Activated naive CD8-positive, alpha-beta T cell treated with anti-CD3 and anti-CD28 coated beads for 36 hours (primary cell): ENCODE data around the gene MED12. TPM values are rescaled to one million over a fixed set of nuclear protein-coding genes. Genes with fewer than 3 reads are reported as not detected.
A peak's percentile ranks its signal among the peaks of the same experiment; 100 is the strongest.

Source experiments
- DNase-seq: peaks from one replicate; pipeline ENCODE4 v3.0.0; 2021
- H3K27ac Mint-ChIP-seq: one replicate; pipeline ENCODE4 v1.8.0; 2022; ENCODE audit warnings: mild to moderate bottlenecking, moderate library complexity, mixed read lengths
- H3K27me3 Mint-ChIP-seq: one replicate; pipeline ENCODE4 v1.8.0; 2022; ENCODE audit warnings: mild to moderate bottlenecking, mixed read lengths
- H3K36me3 Mint-ChIP-seq: one replicate; pipeline ENCODE4 v1.8.0; 2021; ENCODE audit warnings: mild to moderate bottlenecking, mixed read lengths
- H3K4me1 Mint-ChIP-seq: one replicate; pipeline ENCODE4 v1.8.0; 2021; ENCODE audit warnings: mixed read lengths
- H3K4me3 Mint-ChIP-seq: one replicate; pipeline ENCODE4 v1.8.0; 2022; ENCODE audit warnings: mild to moderate bottlenecking, moderate library complexity, mixed read lengths
- H3K9me3 Mint-ChIP-seq: one replicate; pipeline ENCODE4 v1.8.0; 2022; ENCODE audit warnings: mixed read lengths
- total RNA-seq, 2 experiments: library from RNA; stranded (reverse); gene quantifications; one replicate each; pipeline ENCODE4 v1.2.3, GENCODE V29; 2021

The MED12 gene
- total RNA-seq, 2 experiments from 2014 or later, result 43.4 to 46.4 TPM

DNA sequence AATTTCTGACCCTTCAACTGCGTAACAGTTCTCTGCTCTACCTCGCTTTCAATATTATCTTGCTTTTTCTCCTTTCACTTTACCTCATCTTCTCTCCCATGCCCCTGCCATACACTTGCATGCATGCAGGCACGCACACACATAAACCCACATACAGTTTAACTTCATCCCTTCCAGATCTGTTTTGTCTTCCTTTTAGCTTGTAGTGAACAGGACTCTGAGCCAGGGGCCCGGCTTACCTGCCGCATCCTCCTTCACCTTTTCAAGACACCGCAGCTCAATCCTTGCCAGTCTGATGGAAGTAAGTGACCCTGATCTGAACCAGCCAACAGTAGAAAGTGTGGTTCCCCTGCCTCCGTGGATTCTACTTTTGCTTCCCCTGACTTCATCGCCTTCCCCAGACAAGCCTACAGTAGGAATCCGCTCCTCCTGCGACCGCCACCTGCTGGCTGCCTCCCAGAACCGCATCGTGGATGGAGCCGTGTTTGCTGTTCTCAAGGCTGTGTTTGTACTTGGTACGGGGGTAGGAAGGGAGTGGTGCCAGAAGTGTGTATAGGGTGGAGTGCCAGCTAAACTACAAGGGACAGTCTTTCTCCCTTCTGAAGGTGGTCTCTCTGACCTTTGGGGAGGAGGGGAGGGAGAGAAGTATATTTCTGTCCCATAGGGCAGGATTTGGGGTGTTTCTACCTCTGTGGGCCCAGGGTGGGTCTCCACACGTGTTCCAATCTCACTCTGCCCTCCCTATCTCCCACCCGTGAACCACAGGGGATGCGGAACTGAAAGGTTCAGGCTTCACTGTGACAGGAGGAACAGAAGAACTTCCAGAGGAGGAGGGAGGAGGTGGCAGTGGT lies 10.7 kb downstream of the MED12 start:
- peak overlapping the region; percentile 87 for H3K27ac Mint-ChIP-seq
- no peaks in the 10 kb centered on the region for H3K9me3 Mint-ChIP-seq
- DNase-seq, result peak; percentile 64
- peaks cover 12% of the 10 kb centered on the region for H3K4me1 Mint-ChIP-seq
- peak overlapping the region; percentile 72 for H3K4me3 Mint-ChIP-seq
- no peaks in the 10 kb centered on the region for H3K27me3 Mint-ChIP-seq
- peaks cover 21% of the 10 kb centered on the region for H3K36me3 Mint-ChIP-seq

DNA sequence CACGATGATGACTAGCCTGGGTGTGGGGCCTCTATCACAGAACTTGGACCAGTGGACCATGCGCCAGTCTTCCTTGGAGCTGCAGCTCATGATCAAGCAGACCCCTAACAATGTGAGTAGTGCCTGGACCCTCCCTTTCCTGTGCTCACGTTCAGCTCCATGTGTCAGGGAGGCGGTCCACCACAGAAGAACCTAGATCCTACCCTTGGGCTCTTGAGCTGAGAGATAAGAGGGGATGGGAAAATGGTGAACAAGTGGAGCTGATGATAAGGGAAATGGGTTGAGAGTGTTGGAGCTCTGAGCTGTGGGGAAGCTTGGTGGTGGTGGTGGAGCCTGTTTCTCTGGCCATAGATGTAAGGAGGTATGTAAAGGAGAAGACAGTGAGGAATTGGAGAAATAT lies 13.1 kb downstream of the MED12 start:
- no peaks in the 10 kb centered on the region for H3K9me3 Mint-ChIP-seq
- DNase-seq, result no peak
- no peaks in the 10 kb centered on the region for H3K27me3 Mint-ChIP-seq
- H3K27ac Mint-ChIP-seq, result no peak overlapping the region
- H3K4me3 Mint-ChIP-seq, result no peak overlapping the region
- H3K4me1 Mint-ChIP-seq, result peaks cover 12% of the 10 kb centered on the region
- peaks cover 22% of the 10 kb centered on the region for H3K36me3 Mint-ChIP-seq

DNA sequence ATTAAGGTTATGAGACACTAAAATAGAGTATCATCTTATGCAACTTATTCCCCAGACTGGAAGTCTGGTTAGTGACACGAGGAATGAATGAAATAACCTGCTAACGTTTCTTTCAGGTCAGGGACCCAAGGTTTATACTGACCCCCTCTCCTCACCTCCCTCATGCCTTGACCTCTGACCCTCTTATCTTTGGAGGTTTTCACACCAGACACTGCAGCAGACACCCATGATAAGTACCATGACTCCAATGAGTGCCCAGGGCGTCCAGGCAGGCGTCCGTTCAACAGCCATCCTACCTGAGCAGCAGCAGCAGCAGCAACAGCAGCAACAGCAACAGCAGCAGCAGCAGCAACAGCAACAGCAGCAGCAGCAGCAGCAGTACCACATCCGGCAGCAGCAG lies 22.0 kb downstream of the MED12 start:
- Mint-ChIP-seq H3K4me3 (no peak overlapping the region), H3K4me1 (peaks cover 8% of the 10 kb centered on the region), H3K36me3 (peaks cover 14% of the 10 kb centered on the region), H3K27ac (no peak overlapping the region), H3K27me3 (no peaks in the 10 kb centered on the region), H3K9me3 (no peaks in the 10 kb centered on the region)
- DNase-seq, result no peak

DNA sequence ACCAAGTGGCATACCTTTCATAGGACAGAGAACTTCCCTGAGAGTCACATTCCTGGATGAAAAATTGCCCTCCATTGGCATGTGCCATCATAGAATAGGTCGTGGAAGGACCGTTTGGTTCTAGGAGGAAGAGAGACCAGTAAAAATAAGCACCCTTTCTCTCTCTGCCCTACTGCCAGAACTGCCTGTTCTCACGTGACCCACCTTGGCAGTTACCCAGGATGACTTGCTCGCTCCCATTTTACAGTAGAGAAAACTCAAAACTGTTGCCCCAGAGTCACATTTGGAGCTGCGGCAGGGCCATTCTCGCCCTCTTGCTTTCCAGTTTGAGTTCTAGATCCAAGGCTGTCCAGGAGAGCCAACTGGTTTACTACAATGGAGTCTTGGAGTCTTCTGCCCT lies 25.1 kb downstream of the MED12 start:
- no peak for DNase-seq
- H3K9me3 Mint-ChIP-seq, result no peaks in the 10 kb centered on the region
- H3K36me3 Mint-ChIP-seq, result peaks cover 9% of the 10 kb centered on the region
- no peak overlapping the region for H3K27ac Mint-ChIP-seq
- no peak overlapping the region for H3K4me3 Mint-ChIP-seq
- no peaks in the 10 kb centered on the region for H3K27me3 Mint-ChIP-seq
- peaks cover 12% of the 10 kb centered on the region for H3K4me1 Mint-ChIP-seq

DNA sequence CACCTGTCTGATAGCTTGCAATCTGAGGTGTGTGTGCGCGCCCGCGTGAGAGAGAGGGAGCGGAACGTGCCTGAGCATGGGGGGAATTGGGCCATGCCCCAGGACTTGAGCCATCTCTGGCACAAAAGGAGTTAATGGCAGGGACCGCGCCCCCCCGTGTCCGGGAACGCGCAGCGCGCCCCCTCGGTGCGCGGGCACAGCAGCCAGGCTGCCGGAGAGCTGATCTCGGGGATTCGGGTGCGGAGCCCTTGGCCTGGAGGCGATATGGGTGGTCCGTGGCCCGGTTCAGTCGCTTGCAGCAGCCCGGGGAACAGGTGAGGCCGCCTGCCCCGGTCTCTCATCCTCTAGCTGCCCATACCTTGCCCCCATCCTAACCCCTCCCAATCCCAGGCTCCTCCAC lies 26.3 kb downstream of the MED12 start, which contains the start of gene NLGN3:
Gene NLGN3 (plus strand): TSS at position 191 of the 400 bp plus-strand sequence. CDS start 2,909 bp downstream, outside the sequence.
- Mint-ChIP-seq H3K4me3 (no peak within 1 kb of the TSS), H3K27ac (peak within 1 kb of the TSS; percentile 51), H3K36me3 (peaks cover 2% of the 10 kb centered on the region), H3K4me1 (peaks cover 9% of the 10 kb centered on the region), H3K9me3 (no peaks in the 10 kb centered on the region), H3K27me3 (no peaks in the 10 kb centered on the region)
- no peak for DNase-seq

DNA sequence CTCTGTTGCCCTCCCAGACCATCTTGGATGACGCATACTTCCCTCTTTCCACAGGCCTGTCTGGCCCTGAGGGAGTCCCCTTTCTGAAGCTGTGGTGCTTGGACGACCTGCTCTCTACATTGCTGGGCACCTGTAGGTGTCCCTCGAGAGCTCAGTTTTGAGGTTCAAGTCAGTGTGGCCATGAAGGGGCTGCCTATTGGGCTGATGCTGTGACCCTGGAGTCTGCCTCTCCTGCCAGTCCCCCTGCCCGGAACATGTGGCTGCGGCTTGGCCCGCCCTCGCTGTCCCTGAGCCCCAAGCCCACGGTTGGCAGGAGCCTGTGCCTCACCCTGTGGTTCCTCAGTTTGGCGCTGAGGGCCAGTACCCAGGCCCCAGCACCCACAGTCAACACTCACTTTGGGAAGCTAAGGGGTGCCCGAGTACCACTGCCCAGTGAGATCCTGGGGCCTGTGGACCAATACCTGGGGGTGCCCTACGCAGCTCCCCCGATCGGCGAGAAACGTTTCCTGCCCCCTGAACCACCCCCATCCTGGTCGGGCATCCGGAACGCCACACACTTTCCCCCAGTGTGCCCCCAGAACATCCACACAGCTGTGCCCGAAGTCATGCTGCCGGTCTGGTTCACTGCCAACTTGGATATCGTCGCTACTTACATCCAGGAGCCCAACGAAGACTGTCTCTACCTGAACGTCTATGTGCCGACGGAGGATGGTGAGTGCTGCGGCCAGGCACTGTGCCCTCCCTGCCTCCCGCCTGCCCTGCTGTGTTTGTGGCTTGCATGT lies 29.3 kb downstream of the MED12 start:
- DNase-seq, result no peak
- Mint-ChIP-seq H3K27me3 (no peaks in the 10 kb centered on the region), H3K4me1 (peaks cover 9% of the 10 kb centered on the region), H3K4me3 (no peak overlapping the region), H3K36me3 (peaks cover 2% of the 10 kb centered on the region), H3K9me3 (no peaks in the 10 kb centered on the region), H3K27ac (no peak overlapping the region)

DNA sequence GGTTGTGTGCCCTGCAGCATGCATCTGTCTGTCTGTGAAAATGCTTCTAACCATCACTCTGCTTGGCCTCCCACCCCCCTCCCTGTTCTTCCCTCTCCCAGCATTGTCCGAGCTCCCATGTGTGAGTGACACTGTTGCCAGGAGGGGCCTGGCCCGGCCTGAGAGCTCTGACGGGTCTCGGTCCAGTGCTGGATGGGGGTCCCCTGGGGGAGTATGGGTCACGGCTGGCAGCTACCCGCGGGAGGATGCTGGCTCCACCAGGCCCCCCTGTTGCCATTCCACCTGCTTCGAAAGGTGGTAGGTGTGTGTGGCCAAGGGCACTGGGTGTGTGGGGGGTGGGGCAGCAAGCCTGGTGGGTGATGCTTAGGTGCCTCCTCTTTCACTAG lies 29.9 kb downstream of the MED12 start:
- no peaks in the 10 kb centered on the region for H3K27me3 Mint-ChIP-seq
- no peaks in the 10 kb centered on the region for H3K36me3 Mint-ChIP-seq
- peaks cover 9% of the 10 kb centered on the region for H3K4me1 Mint-ChIP-seq
- H3K9me3 Mint-ChIP-seq, result no peaks in the 10 kb centered on the region
- DNase-seq, result no peak
- H3K27ac Mint-ChIP-seq, result no peak overlapping the region
- no peak overlapping the region for H3K4me3 Mint-ChIP-seq

DNA sequence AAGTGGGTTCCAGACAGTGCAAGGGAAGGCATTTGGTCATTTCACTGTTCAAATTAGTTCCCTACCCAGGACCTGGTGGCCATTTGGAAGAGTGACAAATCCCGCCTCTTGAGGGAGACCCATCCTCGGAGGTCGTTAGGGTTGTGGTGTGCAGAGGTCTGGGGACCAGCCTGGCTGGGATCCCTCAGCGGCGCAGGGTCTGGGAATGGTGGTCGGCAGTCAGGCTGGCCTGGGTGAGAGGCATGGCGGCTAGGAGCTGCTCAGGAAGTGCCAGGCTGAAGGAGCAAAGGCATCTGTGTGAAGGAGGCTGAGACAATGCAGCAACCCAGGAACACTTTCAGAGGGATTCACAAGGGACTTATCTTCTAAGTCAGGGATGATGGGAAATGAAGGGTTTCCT lies 33.0 kb downstream of the MED12 start:
- Mint-ChIP-seq H3K4me3 (no peak overlapping the region), H3K9me3 (no peaks in the 10 kb centered on the region), H3K36me3 (no peaks in the 10 kb centered on the region), H3K27ac (no peak overlapping the region), H3K27me3 (no peaks in the 10 kb centered on the region), H3K4me1 (peaks cover 2% of the 10 kb centered on the region)
- no peak for DNase-seq

DNA sequence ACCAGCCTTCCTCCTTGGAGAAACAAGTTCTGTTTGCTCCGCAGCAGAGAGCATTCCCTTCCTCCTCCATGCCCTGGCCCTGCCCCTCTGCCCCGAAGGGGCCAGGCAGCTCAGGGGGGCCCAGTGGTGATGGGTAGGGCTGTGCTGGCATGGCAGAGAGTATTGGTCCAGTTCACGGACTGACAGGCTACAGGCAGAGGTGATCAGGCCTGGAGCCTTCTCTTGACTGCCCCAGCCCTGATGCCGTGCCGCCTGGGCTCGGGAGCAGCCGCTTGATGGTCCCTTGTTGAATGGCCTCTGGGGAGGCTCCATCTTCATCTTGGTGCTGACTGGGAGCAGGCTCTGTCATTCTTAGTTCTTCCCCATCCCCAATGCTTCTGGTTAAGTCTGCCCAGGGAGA lies 35.8 kb downstream of the MED12 start:
- Mint-ChIP-seq H3K4me3 (no peak overlapping the region), H3K27ac (no peak overlapping the region), H3K4me1 (peaks cover 3% of the 10 kb centered on the region)

DNA sequence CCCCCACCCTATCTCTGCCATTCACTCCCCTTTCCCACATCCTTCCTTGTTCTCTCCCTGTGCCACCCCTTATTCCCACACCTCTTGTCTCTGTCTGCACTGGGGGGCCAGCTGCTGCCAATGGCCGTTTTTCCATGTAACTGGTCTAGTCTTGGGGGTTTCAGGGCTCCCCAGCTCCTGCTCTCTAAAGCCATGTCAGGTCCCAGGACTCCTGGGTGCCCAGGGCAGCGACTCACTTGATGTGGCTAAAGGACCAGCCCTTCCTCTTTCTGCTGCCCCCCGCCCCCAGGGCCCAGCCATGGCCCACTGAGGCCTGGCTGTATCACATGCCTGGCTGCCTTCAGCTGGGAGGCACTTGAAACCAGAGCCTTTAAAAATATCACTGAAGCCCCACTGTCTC lies 36.2 kb downstream of the MED12 start:
- H3K27ac Mint-ChIP-seq, result no peak overlapping the region

More for the DNA sequence above, 35.8 kb downstream of the MED12 start:
- Mint-ChIP-seq H3K27me3 (no peaks in the 10 kb centered on the region), H3K36me3 (no peaks in the 10 kb centered on the region), H3K9me3 (no peaks in the 10 kb centered on the region)
- DNase-seq, result no peak

DNA sequence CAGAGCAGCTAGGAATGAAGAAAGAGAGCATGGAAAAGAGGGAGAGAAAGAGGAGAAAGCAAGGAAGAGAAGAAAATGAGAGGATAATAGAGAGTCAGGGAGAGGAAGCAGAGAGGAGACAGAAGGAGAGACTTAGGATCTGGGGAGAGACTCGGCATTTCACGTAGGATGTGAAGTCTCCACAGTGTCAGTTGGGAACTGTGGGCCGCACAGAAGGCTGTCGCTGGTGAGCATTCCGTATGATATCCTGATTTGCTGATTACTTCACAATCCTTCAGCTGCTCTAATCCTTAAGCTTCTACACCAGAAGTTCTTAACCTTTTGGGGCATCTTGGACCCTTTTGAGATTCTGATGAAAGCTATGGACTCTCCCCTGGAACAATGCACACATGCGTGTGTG lies 40.2 kb downstream of the MED12 start:
- H3K36me3 Mint-ChIP-seq, result peaks cover 2% of the 10 kb centered on the region
- H3K4me1 Mint-ChIP-seq, result peaks cover 6% of the 10 kb centered on the region
- H3K27ac Mint-ChIP-seq, result no peak overlapping the region
- H3K27me3 Mint-ChIP-seq, result no peaks in the 10 kb centered on the region
- no peak overlapping the region for H3K4me3 Mint-ChIP-seq
- H3K9me3 Mint-ChIP-seq, result no peaks in the 10 kb centered on the region
- no peak for DNase-seq

More for the DNA sequence above, 36.2 kb downstream of the MED12 start:
- Mint-ChIP-seq H3K9me3 (no peaks in the 10 kb centered on the region), H3K4me3 (no peak overlapping the region), H3K4me1 (peaks cover 6% of the 10 kb centered on the region), H3K36me3 (no peaks in the 10 kb centered on the region), H3K27me3 (no peaks in the 10 kb centered on the region)
- no peak for DNase-seq

DNA sequence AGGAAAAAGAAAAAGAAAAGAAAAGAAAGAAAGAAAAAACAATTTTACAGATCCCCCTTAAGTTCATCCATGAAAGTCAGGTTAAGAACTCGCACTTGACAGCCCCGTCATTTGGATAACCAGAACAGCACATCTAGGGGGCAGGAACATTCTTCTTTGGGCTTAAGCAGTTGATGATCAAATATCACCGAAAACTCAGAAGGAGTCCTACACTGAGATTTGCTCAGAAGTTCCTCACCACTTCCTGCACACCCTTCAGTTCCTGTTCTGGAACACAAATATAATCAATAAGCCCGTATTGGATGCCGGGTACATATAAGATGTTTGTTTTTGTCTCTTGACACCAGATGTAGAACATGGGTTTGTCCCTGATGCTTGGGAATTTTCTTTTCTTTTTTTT lies 40.9 kb downstream of the MED12 start:
- DNase-seq, result no peak
- H3K4me3 Mint-ChIP-seq, result no peak overlapping the region
- H3K27ac Mint-ChIP-seq, result no peak overlapping the region
- H3K4me1 Mint-ChIP-seq, result peaks cover 6% of the 10 kb centered on the region
- H3K27me3 Mint-ChIP-seq, result no peaks in the 10 kb centered on the region
- no peaks in the 10 kb centered on the region for H3K9me3 Mint-ChIP-seq
- H3K36me3 Mint-ChIP-seq, result peaks cover 2% of the 10 kb centered on the region

DNA sequence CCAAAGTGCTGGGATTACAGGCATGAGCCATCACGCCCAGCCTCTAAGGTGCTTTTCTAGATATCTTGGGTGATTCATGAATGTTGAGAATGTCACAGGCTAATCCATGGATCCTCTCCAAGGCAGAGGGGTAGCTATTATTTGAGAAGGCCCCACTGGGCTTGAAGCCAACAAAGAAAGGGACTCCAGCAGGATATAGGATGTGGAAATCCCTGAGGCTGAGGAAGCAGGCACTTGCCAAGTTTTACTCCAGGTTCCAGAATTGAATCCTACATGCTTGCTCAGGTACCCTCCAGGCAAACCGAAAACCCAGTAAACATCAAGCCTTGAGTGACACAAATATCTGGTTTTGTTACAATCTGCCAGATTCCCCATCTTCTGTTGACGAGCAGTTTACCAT lies 42.1 kb downstream of the MED12 start:
- H3K9me3 Mint-ChIP-seq, result no peaks in the 10 kb centered on the region
- no peak overlapping the region for H3K4me3 Mint-ChIP-seq
- H3K27me3 Mint-ChIP-seq, result no peaks in the 10 kb centered on the region
- H3K27ac Mint-ChIP-seq, result no peak overlapping the region
- DNase-seq, result no peak
- H3K36me3 Mint-ChIP-seq, result peaks cover 2% of the 10 kb centered on the region
- H3K4me1 Mint-ChIP-seq, result peaks cover 6% of the 10 kb centered on the region

DNA sequence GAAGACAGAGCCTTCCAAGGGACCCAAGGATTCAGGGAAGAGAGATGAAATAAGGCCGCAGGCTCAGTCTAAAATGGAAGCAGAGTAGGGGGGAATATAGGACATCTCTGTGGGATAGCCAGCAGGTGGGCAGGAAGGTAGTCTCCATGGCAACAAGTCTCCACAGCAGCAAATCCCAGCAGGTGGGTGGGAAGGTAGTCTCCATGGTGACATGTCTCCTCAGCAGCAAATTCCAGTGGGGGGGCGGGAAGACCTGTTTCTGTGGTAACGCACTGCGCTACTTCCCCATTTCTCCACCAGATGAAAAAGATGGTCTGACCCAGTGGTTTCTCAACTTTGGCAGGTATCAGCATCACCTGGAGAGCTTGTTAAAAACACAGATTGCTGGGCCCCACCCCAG lies 44.6 kb downstream of the MED12 start:
- no peaks in the 10 kb centered on the region for H3K9me3 Mint-ChIP-seq
- H3K27ac Mint-ChIP-seq, result no peak overlapping the region
- H3K27me3 Mint-ChIP-seq, result no peaks in the 10 kb centered on the region
- H3K4me3 Mint-ChIP-seq, result no peak overlapping the region
- DNase-seq, result no peak
- peaks cover 4% of the 10 kb centered on the region for H3K36me3 Mint-ChIP-seq
- peaks cover 6% of the 10 kb centered on the region for H3K4me1 Mint-ChIP-seq

DNA sequence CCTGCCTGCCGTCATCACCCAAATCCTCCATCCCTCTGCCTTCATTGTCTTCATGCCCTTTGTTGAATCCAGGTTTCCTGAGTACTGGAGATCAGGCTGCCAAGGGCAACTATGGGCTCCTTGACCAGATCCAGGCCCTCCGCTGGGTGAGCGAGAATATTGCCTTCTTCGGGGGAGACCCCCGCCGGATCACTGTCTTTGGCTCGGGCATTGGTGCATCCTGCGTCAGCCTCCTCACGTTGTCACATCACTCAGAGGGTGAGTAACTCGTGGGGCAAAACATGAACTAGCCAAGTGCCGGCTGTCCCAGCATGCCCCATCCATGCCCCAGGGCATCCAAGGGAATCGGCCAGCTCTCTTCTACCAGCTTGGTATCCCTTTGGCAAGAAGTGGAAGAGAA lies 45.7 kb downstream of the MED12 start:
- no peak overlapping the region for H3K4me3 Mint-ChIP-seq
- no peak for DNase-seq
- no peak overlapping the region for H3K27ac Mint-ChIP-seq
- no peaks in the 10 kb centered on the region for H3K27me3 Mint-ChIP-seq
- H3K9me3 Mint-ChIP-seq, result no peaks in the 10 kb centered on the region
- H3K4me1 Mint-ChIP-seq, result peaks cover 4% of the 10 kb centered on the region
- H3K36me3 Mint-ChIP-seq, result peaks cover 4% of the 10 kb centered on the region
